NCI-H526 treated with DMSO at 0.1 percent for 48 hours (cell line): Measurements from ENCODE around the gene EBF4.
A peak's percentile ranks its signal among the peaks of the same experiment; 100 is the strongest.

Experiments used
- DNase-seq: peaks from one replicate; lab custom pipeline; 2025; lab: John Stamatoyannopoulos, UW

Gene EBF4

DNA sequence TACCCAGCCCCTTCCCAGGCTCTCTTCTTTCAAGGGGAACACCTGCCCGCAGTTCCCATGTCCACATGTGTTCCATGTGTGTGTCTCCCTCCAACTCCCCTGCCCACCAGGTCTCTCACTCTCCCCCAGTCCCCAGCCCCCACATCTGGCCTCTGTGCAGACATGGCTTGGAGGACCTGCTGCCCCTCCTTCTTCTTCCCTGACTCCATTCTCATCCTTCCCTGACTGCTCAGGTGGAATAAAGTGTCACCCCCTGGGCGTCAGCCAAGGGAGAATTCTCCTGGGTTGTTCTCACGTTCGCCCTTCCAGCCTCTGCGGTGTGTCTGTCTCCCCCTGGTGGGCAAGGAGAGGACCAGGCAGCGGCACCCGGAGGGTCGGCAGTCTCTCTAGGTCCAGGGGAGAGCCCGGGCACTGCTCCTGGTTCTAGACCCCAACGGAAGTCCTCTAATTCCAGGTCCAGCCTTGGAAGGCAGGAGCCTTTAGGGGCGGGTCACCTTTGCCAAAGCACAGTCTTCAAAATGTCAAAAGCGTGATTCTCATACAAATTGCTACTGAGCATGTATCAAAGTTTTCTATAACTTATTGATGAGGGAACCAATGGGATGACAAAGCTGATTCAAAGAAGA is 50.5 kb downstream of the EBF4 start:
- DNase-seq = peak; percentile 43

DNA sequence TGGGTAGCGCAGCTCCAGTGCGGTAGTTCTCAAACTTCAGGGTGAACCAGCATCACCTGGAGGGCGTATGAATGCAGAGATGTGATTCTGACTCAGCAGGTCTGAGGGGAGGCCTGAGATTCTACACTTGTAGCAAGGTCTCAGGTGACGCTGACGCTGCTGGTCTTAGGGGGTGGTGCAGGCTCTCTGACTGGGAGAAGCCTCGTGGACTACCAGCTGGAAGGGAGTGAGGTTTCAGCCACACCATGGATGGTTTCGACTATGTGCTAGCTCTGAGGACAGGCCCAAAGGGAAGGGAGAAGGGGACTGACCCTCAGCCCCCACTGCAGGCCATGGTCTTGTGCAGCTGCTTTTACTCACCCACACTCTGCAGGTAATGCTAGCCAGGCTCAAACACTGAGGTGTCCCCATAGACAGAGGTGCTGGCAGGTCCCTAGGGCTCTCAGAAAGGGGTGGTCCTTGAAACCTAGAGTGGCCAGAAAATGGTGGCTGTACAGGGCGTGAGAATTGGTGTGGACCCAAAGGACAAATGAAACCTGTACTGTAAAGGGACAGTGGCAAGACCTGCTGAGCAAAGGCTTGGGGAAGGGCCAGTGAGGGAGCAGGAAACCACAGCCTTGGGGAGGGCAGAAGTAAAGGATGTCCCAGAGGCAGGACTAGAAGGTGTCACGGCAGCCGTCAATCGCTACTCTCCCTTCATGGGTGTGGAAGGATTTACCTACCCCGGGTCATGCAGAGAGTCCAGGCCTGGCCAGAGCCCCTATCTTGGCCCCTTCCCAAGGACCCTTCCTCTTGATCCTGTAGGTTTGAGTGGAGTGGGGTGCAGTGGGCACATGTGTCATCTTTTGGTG is 52.7 kb downstream of the EBF4 start:
- DNase-seq = no peak

DNA sequence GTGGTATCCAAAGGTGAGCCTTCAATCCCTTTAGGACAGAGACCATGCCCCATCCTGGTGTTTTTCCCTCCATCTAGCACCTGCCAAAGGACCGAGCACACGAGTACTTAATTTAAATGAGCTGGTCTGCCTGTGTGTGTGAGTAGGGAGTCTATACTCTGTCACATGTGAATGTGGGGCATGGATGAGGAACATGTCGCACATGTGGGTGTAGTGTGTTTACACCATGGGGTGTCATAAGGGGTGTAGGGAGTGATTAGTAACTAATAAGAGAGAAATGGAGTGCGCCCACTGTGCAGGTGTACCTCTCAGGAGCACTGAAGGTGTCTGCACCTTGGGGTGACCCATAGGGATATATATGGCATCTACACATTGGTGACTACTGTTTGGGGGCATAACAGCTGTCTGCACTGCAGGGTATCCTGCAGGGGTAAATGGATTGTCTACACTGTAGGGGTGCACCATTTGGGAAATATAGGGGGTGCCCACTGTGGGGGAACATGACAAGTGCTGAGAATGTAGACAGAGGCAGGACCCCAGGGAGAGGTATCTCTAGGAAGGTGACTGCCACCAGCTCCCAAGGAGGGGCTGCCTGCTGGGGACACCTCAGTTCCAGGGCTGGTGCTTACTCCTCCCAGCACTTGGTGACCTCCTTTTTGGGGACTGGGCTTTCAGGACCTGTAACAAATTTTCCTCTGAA is 53.5 kb downstream of the EBF4 start:
- DNase-seq = no peak

DNA sequence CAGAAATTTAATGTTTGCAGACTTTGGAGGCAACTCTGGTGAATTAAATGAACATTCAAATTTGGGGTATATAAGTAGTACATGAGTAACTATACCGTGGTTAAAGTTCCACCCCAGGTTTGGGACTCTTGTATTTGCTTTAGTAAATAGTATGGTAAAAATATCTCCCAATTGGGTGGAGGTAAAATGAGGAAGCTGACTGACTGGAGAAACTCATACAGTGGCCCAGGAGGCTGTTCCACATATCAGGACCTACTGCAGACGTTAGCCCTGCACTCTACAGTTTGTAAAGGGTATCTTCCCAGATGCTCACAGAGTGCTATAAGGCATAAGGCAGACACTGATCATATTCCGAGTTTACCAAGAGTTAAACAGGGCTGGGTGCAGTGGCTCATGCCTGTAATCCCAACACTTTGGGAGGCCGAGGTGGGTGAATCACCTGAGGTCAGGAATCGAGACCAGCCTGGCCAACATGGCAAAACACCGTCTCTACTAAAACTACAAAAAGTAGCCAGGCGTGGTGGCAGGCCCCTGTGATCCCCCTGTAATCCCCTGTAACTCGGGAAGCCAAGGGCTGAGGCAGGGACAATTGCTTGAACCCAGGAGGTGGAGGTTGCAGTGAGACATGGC is 54.2 kb downstream of the EBF4 start:
- no peak for DNase-seq

DNA sequence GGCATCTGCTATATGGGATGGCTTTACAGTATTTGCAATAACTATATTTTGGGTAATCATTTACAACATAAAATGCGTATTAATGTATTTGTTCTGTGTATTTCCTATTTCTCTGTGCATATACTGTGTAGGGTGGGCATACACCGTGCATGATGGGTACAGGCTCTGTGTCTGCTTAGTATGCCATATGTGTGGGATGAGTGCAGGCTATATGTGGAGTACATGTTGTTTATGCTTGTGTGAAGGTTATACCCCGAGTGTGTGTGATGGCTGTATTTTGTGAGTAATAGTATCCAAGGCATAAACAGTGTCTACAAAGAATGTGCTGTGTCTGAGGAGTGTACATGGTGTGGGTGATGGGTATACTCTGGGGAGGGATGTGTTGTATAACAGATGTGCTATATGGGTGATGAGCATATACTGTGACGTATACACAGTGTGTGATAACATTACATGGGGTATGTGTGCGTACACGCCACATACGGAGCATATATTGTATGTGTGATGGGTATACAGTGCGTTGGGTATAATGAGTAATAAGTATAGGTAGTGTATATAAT is 55.2 kb downstream of the EBF4 start:
- DNase-seq = no peak

DNA sequence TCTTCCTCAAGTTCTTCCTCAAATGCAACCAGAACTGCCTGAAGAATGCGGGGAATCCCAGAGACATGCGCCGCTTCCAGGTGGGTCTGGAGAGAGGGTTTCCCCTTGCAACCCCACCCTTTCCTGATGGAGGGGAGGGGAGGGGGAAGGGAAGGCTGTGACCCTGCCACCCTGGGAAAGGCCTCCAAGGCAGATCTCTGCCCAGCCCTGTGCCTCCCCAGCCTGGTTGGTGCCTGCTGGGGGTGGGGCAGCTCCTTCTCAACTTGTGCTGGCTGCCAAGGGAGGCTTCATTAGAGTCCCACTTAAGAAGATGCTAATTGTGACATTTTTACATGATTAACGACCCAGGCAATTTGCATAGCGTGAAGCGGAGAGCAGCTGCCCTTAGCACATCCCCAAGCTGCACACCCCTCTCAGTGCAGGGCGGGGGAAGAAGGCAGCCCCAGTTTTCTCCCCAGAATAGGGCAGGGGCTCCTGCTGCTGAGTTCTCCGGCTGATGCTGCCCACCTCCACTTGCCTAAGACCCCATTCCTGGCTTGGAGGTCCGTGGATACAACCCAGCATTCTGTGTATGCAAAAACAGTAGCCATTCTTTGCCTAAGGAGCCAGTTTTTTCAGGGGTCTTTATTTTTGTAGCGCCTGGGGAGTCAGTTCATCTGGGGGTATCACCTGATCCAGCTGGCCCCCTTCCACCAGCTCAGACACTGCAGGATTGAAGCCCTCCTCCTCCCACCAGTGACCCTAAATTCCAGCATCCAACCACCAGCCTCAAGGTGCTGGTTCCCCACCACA is 56.2 kb downstream of the EBF4 start:
- DNase-seq = peak; percentile 74

DNA sequence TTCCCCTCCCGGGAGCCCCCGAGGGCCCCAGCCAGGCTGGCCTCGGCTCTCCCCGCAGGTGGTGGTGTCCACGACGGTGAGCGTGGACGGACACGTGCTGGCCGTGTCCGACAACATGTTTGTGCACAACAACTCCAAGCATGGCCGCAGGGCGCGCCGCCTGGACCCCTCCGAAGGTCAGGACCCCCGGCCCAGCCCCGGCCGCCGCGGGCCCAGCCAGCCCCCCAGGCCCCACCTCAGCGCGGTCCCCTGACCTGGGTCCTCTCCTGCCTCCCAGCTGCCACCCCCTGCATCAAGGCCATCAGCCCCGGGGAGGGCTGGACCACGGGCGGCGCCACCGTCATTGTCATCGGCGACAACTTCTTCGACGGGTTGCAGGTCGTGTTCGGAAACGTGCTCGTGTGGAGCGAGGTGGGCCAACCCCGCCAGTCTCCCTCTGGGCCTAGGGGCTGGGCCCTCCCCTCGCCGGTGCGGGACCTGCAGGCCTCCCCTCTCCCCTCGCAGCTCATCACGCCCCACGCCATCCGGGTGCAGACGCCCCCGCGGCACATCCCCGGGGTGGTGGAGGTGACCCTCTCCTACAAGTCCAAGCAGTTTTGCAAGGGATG is 56.9 kb downstream of the EBF4 start:
- DNase-seq = no peak

DNA sequence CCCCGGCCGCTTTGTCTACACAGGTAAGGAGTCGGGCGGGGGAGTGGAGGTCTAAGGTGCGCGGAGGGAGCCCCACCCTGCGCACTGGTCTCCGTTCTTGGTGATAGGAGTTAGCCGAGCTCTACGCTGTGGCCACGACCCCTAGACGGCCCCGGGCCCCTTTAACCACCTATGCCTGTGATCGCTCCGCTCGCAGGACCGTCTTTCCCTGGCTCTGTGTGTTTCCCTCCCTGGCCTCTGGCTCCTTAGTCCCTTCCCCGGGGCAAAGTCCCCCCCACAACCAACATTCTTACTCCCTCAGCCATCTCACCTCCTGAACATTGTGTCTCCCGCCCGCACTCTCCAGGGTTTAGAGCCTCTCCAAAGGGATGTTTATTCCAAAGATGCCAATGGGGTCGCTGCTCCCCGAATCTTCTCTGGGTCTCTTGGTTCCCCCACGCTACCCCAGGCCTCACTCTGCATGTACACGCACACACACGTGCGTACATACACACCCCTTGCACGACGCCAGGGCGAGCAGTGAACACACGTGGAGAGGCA is 57.4 kb downstream of the EBF4 start:
- DNase-seq = no peak

DNA sequence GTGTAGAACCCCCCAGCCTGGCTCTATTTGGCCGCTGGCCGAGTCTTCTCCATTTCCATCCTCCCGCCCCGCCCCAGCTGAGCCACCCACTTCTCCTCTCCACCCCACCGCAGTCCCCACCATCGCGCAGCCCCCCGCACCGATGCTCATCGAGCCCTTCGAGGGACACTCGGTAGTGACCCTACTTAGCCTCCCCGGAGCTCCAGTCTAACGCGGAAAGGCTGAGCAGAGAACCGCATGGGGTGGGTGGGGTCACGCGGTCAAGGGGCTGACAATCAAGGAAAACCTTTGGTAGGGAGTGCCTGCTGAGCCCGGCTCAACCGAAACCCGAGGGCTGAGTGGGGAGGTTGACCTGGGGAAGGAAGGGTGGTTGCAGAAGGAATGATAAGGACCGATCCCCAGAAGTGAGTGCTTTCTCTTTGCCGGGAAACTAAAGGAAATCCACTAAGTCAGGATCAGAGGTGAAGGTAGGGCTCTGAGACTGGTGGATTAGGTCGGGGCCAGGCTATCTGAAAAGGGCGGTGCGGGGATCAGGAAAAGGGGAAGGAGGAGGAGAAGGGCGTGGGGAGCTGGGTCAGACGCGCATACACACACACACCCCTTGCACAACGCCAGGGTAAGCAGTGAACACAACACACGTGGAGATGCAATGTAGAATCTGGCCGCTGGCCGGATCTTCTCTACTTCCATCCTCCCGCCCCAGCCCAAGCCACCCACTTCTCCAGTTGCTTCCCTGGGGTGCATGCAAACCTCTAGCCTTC is 58.1 kb downstream of the EBF4 start:
- no peak for DNase-seq

DNA sequence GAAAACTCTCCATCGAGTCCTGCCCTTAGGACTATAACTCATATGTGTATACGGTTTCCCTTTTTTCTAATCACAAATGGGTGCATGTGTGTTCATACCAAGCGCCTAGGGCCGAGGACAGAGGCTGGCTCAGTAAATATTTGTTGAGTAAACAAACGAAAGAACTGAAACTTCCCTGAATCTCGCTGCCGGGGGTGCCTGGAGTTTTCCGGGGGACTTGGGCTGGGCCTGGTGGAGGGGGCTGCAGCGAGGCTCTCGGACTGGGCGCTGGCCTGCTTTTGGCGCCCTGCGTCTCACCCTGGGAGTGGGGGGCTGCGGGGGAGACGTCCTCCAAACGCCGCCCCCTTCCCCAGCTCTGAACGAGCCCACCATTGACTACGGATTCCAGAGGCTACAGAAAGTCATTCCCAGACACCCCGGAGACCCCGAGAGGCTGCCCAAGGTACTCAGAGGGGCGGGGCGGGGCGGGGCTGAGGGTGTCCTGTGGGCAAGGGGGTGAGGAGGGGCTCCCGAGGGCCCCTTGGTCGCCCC is 58.8 kb downstream of the EBF4 start:
- DNase-seq = peak; percentile 22

DNA sequence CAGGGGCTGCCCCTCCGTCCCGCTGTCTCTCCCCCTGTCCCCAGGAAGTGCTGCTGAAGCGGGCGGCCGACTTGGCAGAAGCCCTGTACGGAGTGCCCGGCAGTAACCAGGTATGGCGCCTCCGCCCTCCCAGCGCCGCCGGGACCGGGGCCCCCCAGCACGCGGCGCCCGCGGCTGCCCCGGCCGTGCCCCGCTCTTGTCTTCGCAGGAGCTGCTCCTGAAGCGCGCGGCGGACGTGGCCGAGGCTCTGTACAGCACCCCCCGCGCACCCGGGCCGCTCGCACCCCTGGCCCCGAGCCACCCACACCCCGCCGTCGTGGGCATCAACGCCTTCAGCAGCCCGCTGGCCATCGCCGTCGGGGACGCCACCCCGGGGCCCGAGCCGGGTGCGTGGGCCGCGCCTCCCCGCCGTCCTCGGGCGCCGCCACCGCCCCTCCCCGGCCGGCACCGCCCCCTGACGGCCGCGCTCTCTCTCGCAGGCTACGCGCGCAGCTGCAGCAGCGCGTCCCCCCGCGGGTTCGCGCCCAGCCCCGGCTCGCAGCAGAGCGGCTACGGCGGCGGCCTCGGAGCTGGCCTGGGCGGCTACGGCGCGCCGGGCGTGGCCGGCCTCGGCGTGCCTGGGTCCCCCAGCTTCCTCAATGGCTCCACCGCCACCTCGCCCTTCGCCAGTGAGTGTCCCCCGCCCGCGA is 59.4 kb downstream of the EBF4 start:
- no peak for DNase-seq

DNA sequence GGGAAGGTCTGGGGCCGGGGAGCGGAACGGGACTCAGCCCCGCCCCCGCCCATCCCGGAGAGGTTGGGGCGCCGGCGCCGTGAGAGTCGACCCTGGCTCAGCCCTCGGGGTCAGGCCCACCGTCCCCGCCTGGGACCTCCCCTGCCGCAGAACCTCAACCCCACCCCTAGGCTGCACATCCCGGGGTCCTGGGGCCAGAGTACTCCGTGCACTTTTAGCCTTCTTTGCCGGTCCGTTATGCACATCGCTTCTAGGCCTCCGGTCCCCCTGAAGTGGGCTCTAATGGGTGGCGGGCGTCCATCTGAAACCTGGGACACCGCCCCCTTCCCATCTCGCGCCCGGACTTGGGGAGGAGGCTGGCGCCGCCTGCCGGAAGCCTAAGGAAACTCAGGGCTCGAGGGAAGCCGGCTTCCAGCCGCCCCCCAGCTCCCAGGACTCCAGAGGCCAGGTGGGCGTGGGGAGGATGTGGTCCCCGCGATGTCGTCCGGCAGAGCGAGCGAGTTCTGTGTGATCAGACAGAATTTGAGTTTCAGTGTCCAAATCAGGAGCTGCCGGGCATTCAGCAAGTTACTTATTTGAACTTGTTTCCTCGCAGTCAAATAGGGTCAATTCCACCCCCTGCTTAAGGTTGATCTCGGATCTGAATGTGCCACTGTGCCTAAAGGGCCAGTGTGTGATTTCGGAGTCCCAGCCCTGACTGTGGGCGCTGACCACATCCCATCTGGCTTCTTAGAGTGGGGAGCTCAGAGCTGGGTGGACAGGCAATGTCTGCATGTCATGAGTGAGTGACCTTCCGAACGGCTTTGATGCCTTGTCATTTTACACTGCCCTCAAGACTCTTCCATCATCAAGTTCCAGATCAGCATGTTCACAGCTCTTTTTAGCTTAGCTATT is 60.2 kb downstream of the EBF4 start:
- no peak for DNase-seq

DNA sequence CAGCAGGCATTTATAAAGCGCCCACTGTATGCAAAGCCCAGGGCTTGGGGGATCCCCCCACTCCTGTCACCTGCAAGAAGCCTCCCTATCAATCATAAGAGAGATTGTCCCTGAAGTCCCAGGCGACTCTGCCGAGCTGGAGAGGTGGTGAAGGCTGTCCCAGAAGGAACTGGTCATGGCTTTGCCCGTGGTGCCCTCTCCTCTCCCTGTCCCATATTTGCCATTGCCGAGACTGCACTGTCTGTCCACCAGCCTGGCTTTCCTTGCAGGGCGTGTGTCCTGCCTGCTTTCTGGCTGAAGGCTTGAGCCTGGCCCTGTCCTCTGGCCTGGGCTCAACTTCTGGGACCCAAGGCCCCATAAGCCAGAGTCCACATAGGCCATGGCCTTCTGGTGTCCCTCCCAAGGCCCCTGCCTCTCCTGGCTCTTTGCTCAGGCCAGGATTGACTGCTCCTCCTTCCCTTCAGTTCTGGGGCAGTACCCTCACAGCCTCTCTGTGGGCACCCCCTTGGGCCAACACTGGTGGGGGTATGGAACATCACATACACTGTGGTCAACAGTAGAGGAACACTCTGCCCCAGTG is 61.0 kb downstream of the EBF4 start:
- DNase-seq = no peak

DNA sequence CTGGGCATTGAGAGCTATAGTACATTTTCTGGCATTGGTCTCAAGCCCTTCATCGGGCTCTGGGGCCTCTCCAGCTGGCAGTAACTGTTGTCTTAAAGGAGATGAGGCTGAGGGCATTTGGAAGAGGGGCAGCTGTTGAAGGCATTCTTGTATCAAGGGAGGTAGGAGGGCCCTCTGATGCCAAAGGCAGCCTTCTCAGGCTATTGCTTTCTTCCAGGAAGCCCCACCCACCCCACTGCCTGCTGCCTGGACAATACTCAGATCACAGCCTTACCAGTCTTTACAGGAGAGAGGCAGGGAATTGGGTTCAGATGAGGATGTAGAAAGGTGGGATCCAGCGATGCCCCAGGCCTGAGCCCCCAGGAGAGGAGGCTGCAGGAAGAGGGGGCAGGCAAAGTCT is 61.8 kb downstream of the EBF4 start:
- DNase-seq = no peak

DNA sequence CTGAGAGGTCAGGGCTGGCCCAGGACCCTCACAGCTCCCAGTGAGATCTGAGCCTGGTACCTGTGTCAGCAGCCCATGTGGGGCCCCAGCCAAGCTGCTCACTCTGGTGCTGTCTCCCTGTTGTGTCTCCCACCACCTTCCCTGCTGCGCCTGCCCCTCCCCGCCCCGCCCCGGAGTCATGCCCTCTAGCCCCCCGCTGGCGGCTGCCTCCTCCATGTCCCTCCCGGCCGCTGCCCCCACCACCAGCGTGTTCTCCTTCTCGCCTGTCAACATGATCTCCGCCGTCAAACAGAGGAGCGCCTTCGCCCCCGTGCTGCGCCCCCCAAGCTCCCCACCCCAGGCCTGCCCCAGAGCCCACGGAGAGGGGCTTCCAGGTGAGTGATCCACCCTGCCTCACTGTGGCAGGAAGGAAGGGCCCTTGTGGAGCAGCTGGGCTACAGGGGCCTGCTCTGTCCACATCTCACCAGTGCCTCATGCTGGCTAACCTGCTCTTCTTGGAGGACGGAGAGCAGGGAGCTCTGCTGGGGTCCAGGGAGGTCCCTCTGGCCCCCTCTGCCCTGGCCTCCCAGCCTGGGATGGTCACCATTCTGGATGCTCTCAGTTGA is 63.0 kb downstream of the EBF4 start:
- no peak for DNase-seq

DNA sequence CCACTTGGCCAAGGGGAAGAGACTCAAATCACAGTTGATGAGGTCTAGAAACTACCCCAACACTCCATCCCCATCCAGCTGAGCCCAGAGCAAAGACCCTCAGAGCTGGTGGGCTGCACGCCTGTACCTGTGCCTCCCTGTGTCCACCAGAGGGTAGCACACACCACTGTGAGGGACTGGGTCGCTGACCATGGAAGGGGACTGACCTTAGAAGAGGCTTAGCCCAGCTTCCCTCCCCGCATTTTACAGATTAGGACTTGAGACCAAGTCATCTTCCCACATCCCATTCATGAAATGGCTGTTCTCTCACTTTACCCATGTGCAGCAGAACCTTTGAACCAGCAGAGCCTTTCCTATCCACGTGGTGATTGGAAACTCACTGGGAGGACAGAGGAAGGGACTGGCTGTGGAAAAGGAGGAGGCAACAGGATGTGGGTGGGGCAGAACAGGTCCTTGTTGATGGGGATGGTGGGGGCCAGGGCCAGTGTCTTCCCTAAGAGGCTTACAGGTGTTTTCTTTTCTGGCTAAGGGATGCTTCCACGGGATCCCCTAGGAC is 63.6 kb downstream of the EBF4 start:
- no peak for DNase-seq

DNA sequence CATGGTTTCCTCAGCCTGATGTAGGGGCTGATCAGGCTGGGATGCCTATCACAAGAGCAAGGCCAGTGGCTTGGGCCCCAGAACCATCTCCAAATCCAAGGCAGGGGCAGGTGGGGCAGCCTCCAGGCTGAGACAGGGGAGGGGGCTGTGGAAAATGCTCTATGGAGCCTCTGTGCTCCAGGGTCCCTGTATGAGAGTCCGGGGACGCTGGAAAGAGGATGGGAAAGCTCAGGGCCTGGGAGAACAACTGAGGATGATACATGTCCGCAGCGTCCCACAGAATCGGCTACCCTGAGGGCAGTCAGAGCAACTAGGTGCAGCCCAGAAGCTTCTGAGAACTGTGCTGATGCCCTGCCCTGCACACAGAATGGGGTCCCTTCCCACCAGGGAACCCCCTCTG is 64.4 kb downstream of the EBF4 start:
- DNase-seq = no peak
